Ovary (tissue), 9 donors: ENCODE results near the gene PHOX2A. TPM values are rescaled to one million over a fixed set of nuclear protein-coding genes. Genes with fewer than 3 reads are reported as not detected.

Experiments used
- DNase-seq, 5 donors: peaks; one replicate each; pipeline ENCODE4 v3.0.0-alpha.2; 2019 to 2020
- H3K27ac ChIP-seq, 2 donors: fragments of 200-600 bp; one replicate each; pipeline versions ENCODE4 v1.5.1 to v1.8.0; 2019 to 2022
- H3K27me3 ChIP-seq: fragments of 200-600 bp; one replicate; pipeline ENCODE4 v1.8.0; 2022
- H3K36me3 ChIP-seq: fragments of 200-600 bp; sonication (generic); one replicate; pipeline ENCODE4 v1.5.1; 2019
- H3K4me1 ChIP-seq: one replicate; pipeline ENCODE4 v1.8.1; 2013; ENCODE audit warnings: mild to moderate bottlenecking, moderate library complexity; ENCODE audit not compliant: insufficient read depth
- H3K4me3 ChIP-seq: fragments of 200-600 bp; sonication (generic); one replicate; pipeline ENCODE4 v1.5.1; 2017
- H3K9me3 ChIP-seq, 2 donors: fragments of 200-600 bp in 1 of 2; sonication (generic) in 1 of 2; one replicate each; pipeline versions ENCODE4 v1.5.1 to v1.8.1; 2013 to 2019; ENCODE audit warnings: mild to moderate bottlenecking in 1 of 2, moderate library complexity in 1 of 2
- EP300 ChIP-seq: sonication (generic); formaldehyde crosslinking; IDR thresholded peaks from one replicate; pipeline ENCODE4 v1.6.1; 2017; ENCODE audit warnings: antibody characterized with exemption
- POLR2A ChIP-seq: fragments of 450-650 bp; IDR thresholded peaks from one replicate; pipeline ENCODE4 v1.6.1; 2017; ENCODE audit warnings: antibody characterized with exemption, mild to moderate bottlenecking, moderate library complexity
- WGBS, 3 donors: extraction: QIAGEN DNeasy Blood & Tissue Kit in 1 of 3; methylation state at CpG; one replicate each; pipeline versions ENCODE4 v1.1.5 to v1.1.7; 2013 to 2017; 5-methylcytosine and 5-hydroxymethylcytosine counted together
- intact Hi-C, 4 donors: fragments of 100-400 bp; cut with DNase I; formaldehyde crosslinking; loops; one replicate each; pipeline versions ENCODE4 v1.11.0 to v1.15.1; 2022 to 2023
- polyA plus RNA-seq, 2 donors: library from polyadenylated mRNA; stranded (reverse); fragments of 200-250 nt in 1 of 2; fragments of 350-450 nt in 1 of 2; fragmentation: Illumina TruSeq in 1 of 2; extraction: RNeasy Lipid Tissue Mini Kit (QIAGEN cat#74804) in 1 of 2; gene quantifications; one replicate each; pipeline ENCODE4 v1.2.3, GENCODE V29; 2013 to 2014
- total RNA-seq, 7 donors: library from RNA; depleted of rRNA in 2 of 7; stranded (reverse); fragments of >200 nt in 2 of 7; fragmentation: NEBNext Ultra II Directional in 3 of 7; extraction: Animal tissue kit (Norgen Biotek cat#: 25700) in 3 of 7; gene quantifications; one replicate each; pipeline versions ENCODE4 v1.1.0 to v1.2.4, GENCODE V29; 2016 to 2023
- TF ChIP-seq, protein P1 (sequence below), 3 donors: fragments of 450-650 bp in 2 of 3; fragments of 200-600 bp in 1 of 3; IDR thresholded peaks; one replicate each; pipeline versions ENCODE4 v1.5.1 to v1.8.0; 2016 to 2022; ENCODE audit warnings: antibody characterized with exemption in 3 of 3, mild to moderate bottlenecking in 1 of 3
- donor health status: DM: no; HTN: no; CAD: no; lungs with moderate emphysema.
- donor health status: DM: no; HTN: no; CAD: no.
- donor health status: Bipolar disorder and iron deficiency.
- donor health status: DM: yes; HTN: yes; CAD: no.
- donor health status: DM: no; HTN: no; CAD: no.
- donor health status: DM: yes; HTN: yes; CAD: no.

The PHOX2A gene
- total and polyA plus RNA-seq, 9 donors: not detected

DNA sequence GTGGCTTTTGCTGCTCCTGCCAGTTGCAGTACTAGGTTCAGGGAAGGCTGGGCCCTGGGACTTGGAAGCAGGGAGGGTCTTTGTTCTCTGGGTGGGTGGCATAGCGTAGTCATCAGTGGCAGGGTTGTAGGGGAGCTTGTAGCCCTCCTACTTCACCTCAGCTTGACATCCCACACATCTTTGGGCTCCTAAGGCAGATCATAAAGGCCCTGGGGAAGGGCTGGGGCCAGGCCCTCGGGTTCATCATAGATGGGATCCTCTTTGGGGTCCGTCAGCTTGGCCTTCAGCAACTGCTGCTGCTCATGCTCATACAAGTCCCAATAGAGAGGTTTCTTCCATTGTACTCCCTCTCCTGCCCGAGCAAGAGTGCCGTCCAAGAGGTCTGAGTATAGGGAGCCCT, 6.0 kb upstream of the PHOX2A start:
- H3K27me3 ChIP-seq: no peaks in the 10 kb centered on the region
- no peaks in the 10 kb centered on the region for H3K36me3 ChIP-seq
- no peaks in the 10 kb centered on the region for H3K4me1 ChIP-seq
- DNase-seq: no peak
- H3K4me3 ChIP-seq: no peak overlapping the region
- intact Hi-C loops: loop anchor here in 1 of 4 donors (10.0 kb wide), 1 partner anchor 245 kb away; no protein-coding TSS in a partner anchor
- no peaks in the 10 kb centered on the region for H3K9me3 ChIP-seq
- no peak for TF ChIP-seq EP300
- TF ChIP-seq, protein P1, sequence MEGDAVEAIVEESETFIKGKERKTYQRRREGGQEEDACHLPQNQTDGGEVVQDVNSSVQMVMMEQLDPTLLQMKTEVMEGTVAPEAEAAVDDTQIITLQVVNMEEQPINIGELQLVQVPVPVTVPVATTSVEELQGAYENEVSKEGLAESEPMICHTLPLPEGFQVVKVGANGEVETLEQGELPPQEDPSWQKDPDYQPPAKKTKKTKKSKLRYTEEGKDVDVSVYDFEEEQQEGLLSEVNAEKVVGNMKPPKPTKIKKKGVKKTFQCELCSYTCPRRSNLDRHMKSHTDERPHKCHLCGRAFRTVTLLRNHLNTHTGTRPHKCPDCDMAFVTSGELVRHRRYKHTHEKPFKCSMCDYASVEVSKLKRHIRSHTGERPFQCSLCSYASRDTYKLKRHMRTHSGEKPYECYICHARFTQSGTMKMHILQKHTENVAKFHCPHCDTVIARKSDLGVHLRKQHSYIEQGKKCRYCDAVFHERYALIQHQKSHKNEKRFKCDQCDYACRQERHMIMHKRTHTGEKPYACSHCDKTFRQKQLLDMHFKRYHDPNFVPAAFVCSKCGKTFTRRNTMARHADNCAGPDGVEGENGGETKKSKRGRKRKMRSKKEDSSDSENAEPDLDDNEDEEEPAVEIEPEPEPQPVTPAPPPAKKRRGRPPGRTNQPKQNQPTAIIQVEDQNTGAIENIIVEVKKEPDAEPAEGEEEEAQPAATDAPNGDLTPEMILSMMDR (IDR thresholded peaks at IDR 0.05): no peak
- no peak for TF ChIP-seq POLR2A
- H3K27ac ChIP-seq: no peak overlapping the region
- 70 to 88% (median 80%) methylated on average over 5 of the region's 5 CpGs for WGBS, 3 donors

DNA sequence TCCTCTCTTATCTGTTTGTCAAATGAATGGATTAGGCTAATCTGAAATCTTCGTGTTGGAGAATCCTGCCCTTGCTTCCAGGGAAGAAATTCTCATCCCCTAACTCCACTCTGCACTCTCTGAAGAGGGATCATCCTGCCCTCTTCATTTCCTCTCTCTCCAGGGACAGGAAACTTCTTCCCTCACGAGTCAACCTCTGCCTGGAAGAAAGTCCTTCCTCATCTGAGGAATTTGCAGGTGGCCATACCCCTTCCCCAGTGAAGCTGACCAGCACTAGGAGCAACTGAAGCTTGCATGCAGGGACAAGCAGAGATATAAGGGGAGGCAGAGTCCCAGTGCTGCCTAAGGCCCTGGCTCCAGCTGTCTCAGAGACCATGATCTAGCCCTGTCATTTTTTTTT, 3.6 kb upstream of the PHOX2A start:
- no peak for DNase-seq
- Histone ChIP-seq H3K4me3 (no peak overlapping the region), H3K36me3 (no peaks in the 10 kb centered on the region), H3K27ac (no peak overlapping the region), H3K27me3 (peaks cover 12% of the 10 kb centered on the region), H3K4me1 (no peaks in the 10 kb centered on the region), H3K9me3 (no peaks in the 10 kb centered on the region)
- TF ChIP-seq POLR2A: no peak
- TF ChIP-seq, protein P1 (IDR thresholded peaks at IDR 0.05): no peak
- no peak for TF ChIP-seq EP300
- intact Hi-C loops: loop anchor here in 1 of 4 donors (10.0 kb wide), 1 partner anchor 243 kb away; no protein-coding TSS in a partner anchor
- WGBS, 3 donors: 26 to 41% (median 34%) methylated on average over 2 of the region's 2 CpGs

DNA sequence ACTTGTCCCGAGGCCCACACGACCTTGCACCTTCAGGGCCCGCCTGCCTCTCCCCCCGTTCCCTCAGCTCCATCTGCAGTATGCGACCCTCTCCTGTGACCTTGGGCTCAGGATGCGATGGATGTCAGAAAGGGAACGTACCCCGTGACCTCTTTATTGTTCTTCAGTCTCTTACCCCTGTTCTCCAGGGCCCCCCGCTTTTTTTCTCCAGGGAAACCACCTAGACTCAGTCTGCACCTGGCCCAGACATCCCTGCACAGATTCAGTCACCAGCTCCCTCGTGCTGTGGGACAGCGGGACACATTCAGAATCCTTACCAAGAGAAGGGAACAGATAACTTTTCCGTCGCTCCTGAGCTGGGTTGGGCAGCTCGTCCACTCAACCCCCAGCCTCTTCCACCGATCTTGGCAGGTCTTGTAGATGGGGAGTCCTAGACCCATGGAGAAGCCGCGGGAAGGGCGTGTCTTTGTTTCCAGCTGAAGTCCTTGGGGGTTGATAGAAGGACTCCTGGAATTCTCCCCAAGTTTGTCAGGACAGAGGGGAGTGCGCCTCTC, 1.4 kb upstream of the PHOX2A start:
- Histone ChIP-seq H3K4me3 (no peak overlapping the region), H3K27me3 (peaks cover 12% of the 10 kb centered on the region), H3K27ac (no peak overlapping the region), H3K9me3 (no peaks in the 10 kb centered on the region), H3K4me1 (peaks cover 5% of the 10 kb centered on the region), H3K36me3 (no peaks in the 10 kb centered on the region)
- no peak for TF ChIP-seq POLR2A
- TF ChIP-seq EP300: no peak
- TF ChIP-seq, protein P1 (IDR thresholded peaks at IDR 0.05): no peak
- WGBS, 3 donors: 8 to 11% (median 10%) methylated on average over 19 of the region's 19 CpGs
- intact Hi-C loops: loop anchor here in 1 of 4 donors (10.0 kb wide), 1 partner anchor 241 kb away; no protein-coding TSS in a partner anchor
- no peak for DNase-seq

- 5 to 6% (median 5%) methylated on average over 44 to 46 of the region's 46 CpGs for WGBS, 3 donors
- peak in 1 of 5 donors; percentile 21 for DNase-seq
- H3K27me3 ChIP-seq: peaks cover 12% of the 10 kb centered on the region
Observed at GRCh38 chr11:72244361-72245262, 636 bp upstream of the PHOX2A start.

More at GRCh38 chr11:72244361-72245262, 636 bp upstream of the PHOX2A start:
- Histone ChIP-seq H3K9me3 (no peaks in the 10 kb centered on the region), H3K27ac (no peak overlapping the region), H3K36me3 (no peaks in the 10 kb centered on the region), H3K4me3 (no peak overlapping the region), H3K4me1 (peaks cover 7% of the 10 kb centered on the region)
- intact Hi-C loops: loop anchor here in 1 of 4 donors (10.0 kb wide), 1 partner anchor 240 kb away; no protein-coding TSS in a partner anchor
- TF ChIP-seq POLR2A: no peak
